Activated naive CD8-positive, alpha-beta T cell treated with anti-CD3 and anti-CD28 coated beads, Interleukin-2, amount 10 ng/mL, durations not matched to agents 7 days and 5 days (primary cell): ENCODE measurements around the gene DOCK8. TPM values are rescaled to one million over a fixed set of nuclear protein-coding genes. Genes with fewer than 3 reads are reported as not detected.
"Not testable (repeated sequence)": the region's sequence is repeated elsewhere in the genome, so short reads cannot be mapped to it uniquely, and the experiment has no call there.

ENCODE experiments used
- ATAC-seq: fragments of 150-1000 bp; cut with Tn5 transposase; one replicate; pipeline ENCODE4 v1.10.0; 2021; ENCODE audit warnings: low read depth, moderate library complexity
- POLR2A ChIA-PET: fragments of 350-600 bp; sonication (Branson Sonifier 250); formaldehyde crosslinking; loops from one replicate; lab custom pipeline; 2021; ENCODE audit warnings: antibody characterized with exemption; lab: Charles Lee
- DNase-seq: peaks from one replicate; pipeline ENCODE4 v3.0.0; 2021
- H3K27ac Mint-ChIP-seq: one replicate; pipeline ENCODE4 v1.8.0; 2022; ENCODE audit warnings: mild to moderate bottlenecking, mixed read lengths
- H3K27me3 Mint-ChIP-seq: one replicate; pipeline ENCODE4 v1.8.0; 2022; ENCODE audit warnings: mild to moderate bottlenecking, moderate library complexity, mixed read lengths
- H3K36me3 Mint-ChIP-seq: one replicate; pipeline ENCODE4 v1.8.0; 2021; ENCODE audit warnings: mild to moderate bottlenecking, mixed read lengths
- H3K4me1 Mint-ChIP-seq: one replicate; pipeline ENCODE4 v1.8.0; 2021; ENCODE audit warnings: mixed read lengths
- H3K4me3 Mint-ChIP-seq: one replicate; pipeline ENCODE4 v1.8.0; 2022; ENCODE audit warnings: mild to moderate bottlenecking, moderate library complexity, mixed read lengths
- H3K9me3 Mint-ChIP-seq: one replicate; pipeline ENCODE4 v1.8.0; 2021; ENCODE audit warnings: mixed read lengths
- total RNA-seq, 2 experiments: library from RNA; stranded (reverse); gene quantifications; one replicate each; pipeline ENCODE4 v1.2.3, GENCODE V29; 2021

The DOCK8 gene
- total RNA-seq, 2 experiments from 2014 or later = 318 to 319 TPM

- peaks cover 14% of the 10 kb centered on the region for H3K9me3 Mint-ChIP-seq
- H3K4me3 Mint-ChIP-seq, POLR2A ChIA-PET, ATAC-seq, H3K27ac Mint-ChIP-seq, DNase-seq, H3K27me3 Mint-ChIP-seq: not testable (repeated sequence)
- peaks cover 61% of the 10 kb centered on the region for H3K36me3 Mint-ChIP-seq
- H3K4me1 Mint-ChIP-seq = peaks cover 22% of the 10 kb centered on the region
These were observed 17.0 kb downstream of the DOCK8 start for GRCh38 chr9:231625-232024.

DNA sequence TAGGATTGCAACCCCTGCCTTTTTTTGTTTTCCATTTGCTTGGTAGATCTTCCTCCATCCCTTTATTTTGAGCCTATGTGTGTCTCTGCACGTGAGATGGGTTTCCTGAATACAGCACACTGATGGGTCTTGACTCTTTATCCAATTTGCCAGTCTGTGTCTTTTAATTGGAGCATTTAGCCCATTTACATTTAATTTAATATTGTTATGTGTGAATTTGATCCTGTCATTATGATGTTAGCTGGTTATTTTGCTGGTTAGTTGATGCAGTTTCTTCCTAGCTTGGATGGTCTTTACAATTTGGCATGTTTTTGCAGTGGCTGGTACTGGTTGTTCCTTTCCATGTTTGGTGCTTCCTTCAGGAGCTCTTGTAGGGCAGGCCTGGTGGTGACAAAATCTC lies 19.0 kb downstream of the DOCK8 start:
- not testable (repeated sequence) for ATAC-seq, DNase-seq, H3K27me3 Mint-ChIP-seq, H3K4me3 Mint-ChIP-seq
- H3K9me3 Mint-ChIP-seq = peaks cover 14% of the 10 kb centered on the region
- H3K36me3 Mint-ChIP-seq = peaks cover 60% of the 10 kb centered on the region
- peaks cover 34% of the 10 kb centered on the region for H3K4me1 Mint-ChIP-seq
- H3K27ac Mint-ChIP-seq = peak overlapping the region; percentile 30
- POLR2A ChIA-PET = interaction anchor here (0.6 to 0.8 kb wide), 2 partner anchors 18 to 44 kb away, joined by 3 to 4 read pairs; no protein-coding TSS in a partner anchor

- Mint-ChIP-seq H3K4me1 (peaks cover 55% of the 10 kb centered on the region), H3K27ac (peak overlapping the region; percentile 90), H3K36me3 (peaks cover 63% of the 10 kb centered on the region), H3K27me3 (no peaks in the 10 kb centered on the region), H3K9me3 (peaks cover 13% of the 10 kb centered on the region), H3K4me3 (peak overlapping the region; percentile 68)
- DNase-seq (peak; percentile 47), ATAC-seq (peak; percentile 67)
- POLR2A ChIA-PET = interaction anchor here (0.6 to 7.7 kb wide), 10 partner anchors 9 to 395 kb away, joined by 3 to 91 read pairs (median 4); partner anchors contain the start of gene DOCK8
These were observed 22.6 kb downstream of the DOCK8 start for GRCh38 chr9:237141-237857.

DNA sequence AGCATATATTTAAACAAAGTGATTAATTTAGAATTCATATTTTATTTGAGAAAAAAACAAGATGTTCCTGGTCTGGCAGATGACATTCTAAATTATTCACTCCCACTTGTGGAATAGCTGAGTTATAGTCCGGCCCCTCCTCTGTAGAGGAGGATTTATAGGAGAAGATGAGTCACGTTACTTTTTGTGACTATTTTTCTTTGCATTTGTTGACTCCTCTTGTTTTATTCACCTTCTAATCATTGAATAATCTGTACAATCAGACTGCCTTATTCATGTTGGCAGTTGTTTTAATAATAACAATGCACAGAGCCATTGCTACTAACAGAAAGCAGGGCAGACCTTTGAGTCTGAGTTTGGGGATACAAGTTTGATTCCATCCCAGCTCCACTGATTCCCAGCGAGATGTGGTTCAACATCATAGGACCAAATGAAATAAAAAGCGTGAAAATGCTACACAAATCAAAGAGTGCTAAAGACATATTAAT lies 23.2 kb downstream of the DOCK8 start:
- Mint-ChIP-seq H3K4me1 (peaks cover 58% of the 10 kb centered on the region), H3K27ac (peak overlapping the region; percentile 80), H3K27me3 (no peaks in the 10 kb centered on the region), H3K9me3 (peaks cover 13% of the 10 kb centered on the region), H3K4me3 (peak overlapping the region; percentile 68), H3K36me3 (peaks cover 63% of the 10 kb centered on the region)
- DNase-seq (no peak), ATAC-seq (peak; percentile 40)
- POLR2A ChIA-PET = interaction anchor here (0.6 to 7.7 kb wide), 9 partner anchors 9 to 394 kb away, joined by 3 to 91 read pairs (median 5); partner anchors contain the start of gene DOCK8

GRCh38 chr9:242461-243080 lies 27.9 kb downstream of the DOCK8 start:
- Mint-ChIP-seq H3K9me3 (peaks cover 3% of the 10 kb centered on the region), H3K27ac (peak overlapping the region; percentile 75), H3K4me1 (peaks cover 52% of the 10 kb centered on the region), H3K36me3 (peaks cover 40% of the 10 kb centered on the region), H3K4me3 (peak overlapping the region; percentile 71), H3K27me3 (no peaks in the 10 kb centered on the region)
- POLR2A ChIA-PET = interaction anchor here (0.7 to 7.7 kb wide), 7 partner anchors 13 to 36 kb away, joined by 3 to 91 read pairs (median 3); partner anchors contain the start of gene DOCK8
- DNase-seq = no peak
- ATAC-seq = peak; percentile 69

- Mint-ChIP-seq H3K9me3 (peaks cover 1% of the 10 kb centered on the region), H3K4me3 (peak overlapping the region; percentile 54)
- POLR2A ChIA-PET = no interaction called here
These were observed 33.8 kb downstream of the DOCK8 start for GRCh38 chr9:248278-248961.

GRCh38 chr9:249025-249424 lies 34.4 kb downstream of the DOCK8 start:
- H3K27ac Mint-ChIP-seq = peak overlapping the region; percentile 83
- no peaks in the 10 kb centered on the region for H3K27me3 Mint-ChIP-seq
- ATAC-seq = peak; percentile 80
- H3K4me3 Mint-ChIP-seq = peak overlapping the region; percentile 54
- POLR2A ChIA-PET = no interaction called here
- peak; percentile 44 for DNase-seq
- H3K9me3 Mint-ChIP-seq = peaks cover 1% of the 10 kb centered on the region
- H3K36me3 Mint-ChIP-seq = peaks cover 39% of the 10 kb centered on the region
- H3K4me1 Mint-ChIP-seq = peaks cover 40% of the 10 kb centered on the region

More at GRCh38 chr9:248278-248961, 33.8 kb downstream of the DOCK8 start:
- H3K27ac Mint-ChIP-seq = peak overlapping the region; percentile 83
- peaks cover 37% of the 10 kb centered on the region for H3K36me3 Mint-ChIP-seq
- H3K27me3 Mint-ChIP-seq = no peaks in the 10 kb centered on the region
- ATAC-seq = peak; percentile 58
- peaks cover 43% of the 10 kb centered on the region for H3K4me1 Mint-ChIP-seq
- no peak for DNase-seq

DNA sequence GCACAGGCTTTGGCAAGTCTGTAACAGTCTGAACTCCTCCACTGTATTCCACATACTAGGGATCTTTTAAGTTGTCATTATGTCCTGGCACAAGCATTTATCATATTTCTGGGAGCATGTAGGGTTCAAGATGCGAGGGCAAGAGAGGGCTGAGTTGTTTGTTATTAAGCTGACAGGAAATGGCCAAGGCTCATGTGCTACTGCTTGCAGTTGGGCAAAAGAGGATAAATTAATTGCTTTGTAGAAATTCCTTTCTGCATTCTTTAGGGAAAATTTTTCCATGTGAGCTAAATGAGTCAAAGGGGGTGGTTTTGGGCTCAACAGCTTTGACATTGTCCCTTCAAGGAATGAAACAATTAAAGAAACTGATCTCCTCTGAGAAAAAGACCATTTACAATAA lies 35.4 kb downstream of the DOCK8 start:
- POLR2A ChIA-PET = interaction anchor here (1.2 kb wide), 1 partner anchor 22 kb away, joined by 5 read pairs; no protein-coding TSS in a partner anchor
- H3K27me3 Mint-ChIP-seq = no peaks in the 10 kb centered on the region
- peak overlapping the region; percentile 54 for H3K27ac Mint-ChIP-seq
- H3K36me3 Mint-ChIP-seq = peaks cover 40% of the 10 kb centered on the region
- no peaks in the 10 kb centered on the region for H3K9me3 Mint-ChIP-seq
- no peak for DNase-seq
- peak overlapping the region; percentile 47 for H3K4me3 Mint-ChIP-seq
- H3K4me1 Mint-ChIP-seq = peaks cover 40% of the 10 kb centered on the region
- ATAC-seq = no peak

DNA sequence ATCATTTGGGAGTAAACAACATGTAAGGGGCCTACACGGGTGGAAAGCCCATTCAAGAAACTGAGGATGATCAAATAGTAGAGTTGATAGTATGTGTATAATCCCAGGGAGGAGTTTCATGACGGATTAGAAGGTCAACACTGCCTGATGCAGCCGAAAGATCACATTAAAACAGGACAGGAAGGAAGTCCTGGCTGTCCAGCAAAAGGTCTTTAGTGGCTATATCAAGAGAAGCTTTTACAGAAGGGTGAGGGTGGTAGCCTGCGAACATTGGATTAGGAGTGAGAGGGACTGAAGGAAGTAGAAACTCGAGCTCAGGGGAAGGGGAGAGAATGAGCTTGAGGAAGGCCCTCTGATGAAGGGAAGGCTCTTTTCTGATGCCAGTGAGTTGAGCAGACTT lies 36.0 kb downstream of the DOCK8 start:
- H3K36me3 Mint-ChIP-seq = peaks cover 40% of the 10 kb centered on the region
- H3K4me1 Mint-ChIP-seq = peaks cover 36% of the 10 kb centered on the region
- DNase-seq = no peak
- no peaks in the 10 kb centered on the region for H3K9me3 Mint-ChIP-seq
- H3K27me3 Mint-ChIP-seq = no peaks in the 10 kb centered on the region
- H3K27ac Mint-ChIP-seq = peak overlapping the region; percentile 14
- no peak for ATAC-seq
- POLR2A ChIA-PET = interaction anchor here (1.2 kb wide), 1 partner anchor 22 kb away, joined by 5 read pairs; no protein-coding TSS in a partner anchor
- no peak overlapping the region for H3K4me3 Mint-ChIP-seq

DNA sequence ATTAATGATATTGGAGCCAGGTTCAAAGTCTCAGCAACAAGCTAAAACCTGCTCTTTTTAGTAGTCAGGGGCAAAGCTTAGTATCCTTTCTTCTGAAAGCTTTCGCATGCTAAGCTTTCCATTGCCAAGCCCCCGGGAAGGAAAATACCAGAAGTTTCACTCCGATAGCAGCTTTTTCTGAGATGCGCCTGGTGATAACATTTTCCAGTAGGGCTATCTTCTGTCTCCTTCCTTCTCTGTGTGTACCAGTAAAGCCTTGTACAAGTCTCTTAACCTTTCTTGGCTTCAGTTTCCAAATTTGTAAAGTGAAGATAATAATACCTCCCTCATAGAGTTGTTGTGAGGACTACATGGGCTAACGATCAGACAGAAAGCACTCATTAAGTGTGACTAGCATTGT lies 36.7 kb downstream of the DOCK8 start:
- Mint-ChIP-seq H3K4me1 (peaks cover 36% of the 10 kb centered on the region), H3K4me3 (no peak overlapping the region), H3K36me3 (peaks cover 40% of the 10 kb centered on the region), H3K27me3 (no peaks in the 10 kb centered on the region), H3K27ac (no peak overlapping the region), H3K9me3 (no peaks in the 10 kb centered on the region)
- POLR2A ChIA-PET = no interaction called here
- no peak for ATAC-seq
- no peak for DNase-seq

DNA sequence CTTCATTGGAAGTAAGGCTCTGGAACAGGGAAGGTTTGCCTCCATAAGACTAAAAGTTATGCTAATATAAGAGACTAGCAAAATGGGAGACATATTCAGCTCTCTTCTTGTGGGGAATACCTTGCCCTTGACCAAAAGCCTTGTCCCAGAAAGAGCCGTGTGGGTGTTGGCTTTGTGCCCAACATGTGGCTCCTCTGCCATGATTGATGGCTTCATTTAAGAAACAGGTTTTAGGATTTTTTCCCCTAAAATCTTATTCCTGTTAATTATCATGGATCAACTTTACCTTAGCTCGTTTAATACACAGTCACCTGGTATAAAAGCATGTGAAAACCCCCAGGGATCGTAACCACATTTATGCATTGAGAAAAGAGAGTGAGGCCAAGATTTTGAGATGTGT lies 38.9 kb downstream of the DOCK8 start:
- Mint-ChIP-seq H3K4me1 (peaks cover 37% of the 10 kb centered on the region), H3K27me3 (peaks cover 2% of the 10 kb centered on the region), H3K36me3 (peaks cover 47% of the 10 kb centered on the region), H3K9me3 (peaks cover 2% of the 10 kb centered on the region), H3K4me3 (no peak overlapping the region), H3K27ac (no peak overlapping the region)
- POLR2A ChIA-PET = no interaction called here
- ATAC-seq (no peak), DNase-seq (no peak)

GRCh38 chr9:254516-254915 lies 39.9 kb downstream of the DOCK8 start:
- DNase-seq = no peak
- Mint-ChIP-seq H3K4me1 (peaks cover 32% of the 10 kb centered on the region), H3K27me3 (peaks cover 2% of the 10 kb centered on the region), H3K4me3 (no peak overlapping the region), H3K9me3 (peaks cover 2% of the 10 kb centered on the region), H3K36me3 (peaks cover 48% of the 10 kb centered on the region), H3K27ac (no peak overlapping the region)
- ATAC-seq = no peak
- POLR2A ChIA-PET = no interaction called here

- DNase-seq (no peak), ATAC-seq (no peak)
- peaks cover 2% of the 10 kb centered on the region for H3K9me3 Mint-ChIP-seq
- H3K27me3 Mint-ChIP-seq = peaks cover 2% of the 10 kb centered on the region
- H3K27ac Mint-ChIP-seq = no peak overlapping the region
- H3K4me1 Mint-ChIP-seq = peaks cover 24% of the 10 kb centered on the region
- H3K4me3 Mint-ChIP-seq = no peak overlapping the region
- POLR2A ChIA-PET = interaction anchor here (1.1 to 1.2 kb wide), 2 partner anchors 15 to 36 kb away, joined by 3 to 7 read pairs; no protein-coding TSS in a partner anchor
- peaks cover 48% of the 10 kb centered on the region for H3K36me3 Mint-ChIP-seq
These were observed 43.3 kb downstream of the DOCK8 start for GRCh38 chr9:257957-258356.
